ENCODE data around the gene SLC17A5.
"Not testable (repeated sequence)": the region's sequence is repeated elsewhere in the genome, so short reads cannot be mapped to it uniquely, and the experiment has no call there.

Gene SLC17A5

GRCh38 chr6:73665686-73666319, 12.0 kb upstream of the SLC17A5 start:
- no peak for DNase-seq

- no peak for DNase-seq
These were observed 10.9 kb upstream of the SLC17A5 start for GRCh38 chr6:73664701-73665100.

- DNase-seq = no peak
These were observed 3.4 kb upstream of the SLC17A5 start for GRCh38 chr6:73657201-73657600.

- DNase-seq = no peak
These were observed 2.8 kb upstream of the SLC17A5 start for GRCh38 chr6:73656531-73657145.

GRCh38 chr6:73655341-73655917, 1.6 kb upstream of the SLC17A5 start:
- DNase-seq = no peak

GRCh38 chr6:73652637-73653570, 888 bp downstream of the SLC17A5 start:
- DNase-seq = peak; percentile 32

GRCh38 chr6:73649783-73650182, 4.0 kb downstream of the SLC17A5 start:
- DNase-seq = no peak

GRCh38 chr6:73648166-73648565, 5.6 kb downstream of the SLC17A5 start:
- no peak for DNase-seq

GRCh38 chr6:73644941-73645591, 8.7 kb downstream of the SLC17A5 start:
- no peak for DNase-seq

- no peak for DNase-seq
These were observed 9.8 kb downstream of the SLC17A5 start for GRCh38 chr6:73644030-73644429.

GRCh38 chr6:73642530-73642929, 11.3 kb downstream of the SLC17A5 start:
- no peak for DNase-seq

GRCh38 chr6:73640179-73640750, 13.5 kb downstream of the SLC17A5 start:
- DNase-seq = no peak

GRCh38 chr6:73639040-73639439, 14.8 kb downstream of the SLC17A5 start:
- DNase-seq = no peak

GRCh38 chr6:73637404-73637803, 16.4 kb downstream of the SLC17A5 start:
- DNase-seq = no peak

GRCh38 chr6:73636048-73636447, 17.7 kb downstream of the SLC17A5 start:
- DNase-seq = no peak

GRCh38 chr6:73632346-73632745, 21.4 kb downstream of the SLC17A5 start:
- no peak for DNase-seq

- DNase-seq = no peak
These were observed 21.9 kb downstream of the SLC17A5 start for GRCh38 chr6:73631849-73632248.

GRCh38 chr6:73630401-73630800, 23.4 kb downstream of the SLC17A5 start:
- DNase-seq = no peak

GRCh38 chr6:73624896-73625295, 28.9 kb downstream of the SLC17A5 start:
- no peak for DNase-seq

GRCh38 chr6:73623480-73623879, 30.3 kb downstream of the SLC17A5 start:
- DNase-seq = not testable (repeated sequence)

GRCh38 chr6:73618082-73618481, 35.7 kb downstream of the SLC17A5 start:
- not testable (repeated sequence) for DNase-seq

- no peak for DNase-seq
These were observed 39.0 kb downstream of the SLC17A5 start for GRCh38 chr6:73614802-73615201.
